Measurements from ENCODE around the gene COL26A1.

Gene COL26A1

DNA sequence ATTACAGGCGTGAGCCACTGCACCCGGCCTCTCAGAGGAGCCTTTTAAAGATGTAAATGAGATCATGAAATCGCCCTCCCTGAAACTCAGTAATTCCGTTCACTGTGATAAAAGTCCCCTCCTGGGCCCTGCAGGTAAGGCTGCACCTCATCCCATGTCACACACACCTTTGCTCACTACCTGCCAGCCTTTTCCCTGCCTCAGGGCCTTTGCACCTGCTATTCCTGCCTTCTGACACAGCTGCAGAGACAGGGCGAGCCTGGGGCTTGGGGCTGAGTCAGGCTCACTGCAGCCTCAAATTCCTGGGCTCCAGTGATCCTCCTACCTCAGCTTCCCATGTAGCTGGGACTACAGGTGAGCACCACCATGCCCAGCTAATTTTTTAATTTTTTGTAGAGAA lies 147.6 kb downstream of the COL26A1 start:
- H4K8ac ChIP-seq (ENCODE audit: low read length): no peak overlapping the region
- no peaks in the 10 kb centered on the region for H3K9me3 ChIP-seq (ENCODE audit: control insufficient read depth, low read length)
- H3K4me2 ChIP-seq (ENCODE audit: low read length, poor library complexity, severe bottlenecking): no peak overlapping the region

DNA sequence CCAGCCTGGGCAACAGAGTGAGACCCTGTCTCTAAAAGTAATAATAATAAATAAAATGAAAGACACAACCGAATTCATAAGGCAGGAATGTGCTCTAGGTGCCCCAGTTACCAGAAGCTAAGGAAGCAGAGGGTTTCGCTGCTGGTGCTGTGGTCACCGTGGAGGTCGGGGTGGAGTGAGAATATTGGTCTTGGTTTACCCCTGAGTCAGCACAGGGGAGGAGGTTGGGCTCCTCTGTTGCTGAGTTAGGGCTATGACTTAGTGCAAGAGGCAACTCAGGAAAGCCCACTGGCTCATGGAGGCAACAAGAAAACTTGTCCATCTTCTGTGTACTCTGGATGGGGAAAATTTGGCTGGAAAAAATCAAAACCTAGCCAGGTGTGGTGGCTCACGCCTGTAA lies 149.3 kb downstream of the COL26A1 start:
- Histone ChIP-seq H3K27me3 (ENCODE audit: control insufficient read depth in 1 of 2, insufficient read depth in 1 of 2, low read length in 2 of 2) (peaks cover 28 to 84% of the 10 kb centered on the region in 2 experiments), H3K79me1 (replicated peaks; ENCODE audit: low read length, poor library complexity, severe bottlenecking) (no peaks in the 10 kb centered on the region), H3K27ac (ENCODE audit: low read length, poor library complexity, severe bottlenecking) (no peak overlapping the region)

More for the DNA sequence above, 147.6 kb downstream of the COL26A1 start:
- no peak overlapping the region for H2AFZ ChIP-seq (ENCODE audit: low read depth, low read length)
- no peak for DNase-seq
- no peak overlapping the region for H3K18ac ChIP-seq (ENCODE audit: low read depth in 1 of 2, low read length in 2 of 2)
- no peaks in the 10 kb centered on the region for H3K36me3 ChIP-seq (ENCODE audit: control insufficient read depth in 1 of 2, insufficient read depth in 2 of 2, low read depth in 1 of 2, low read length in 2 of 2)
- 83% methylated on average over 5 of the region's 5 CpGs for WGBS
- no peak overlapping the region for H3K23ac ChIP-seq (ENCODE audit: low read length in 2 of 2)
- H3K27me3 ChIP-seq (ENCODE audit: control insufficient read depth in 1 of 2, insufficient read depth in 1 of 2, low read length in 2 of 2): peaks cover 39 to 85% of the 10 kb centered on the region in 2 experiments
- no peak overlapping the region for H3K14ac ChIP-seq (ENCODE audit: low read length in 2 of 2)
- no peak overlapping the region for H4K91ac ChIP-seq (ENCODE audit: low read length)
- H2BK12ac ChIP-seq (ENCODE audit: low read length in 2 of 2): no peak overlapping the region
- H2AK5ac ChIP-seq (ENCODE audit: low read length, severe bottlenecking): no peak overlapping the region
- H2BK120ac ChIP-seq (ENCODE audit: low read depth, low read length): no peak overlapping the region
- no peaks in the 10 kb centered on the region for H3K79me1 ChIP-seq (replicated peaks; ENCODE audit: low read length, poor library complexity, severe bottlenecking)
- no peak overlapping the region for H3K27ac ChIP-seq (ENCODE audit: low read length, poor library complexity, severe bottlenecking)
- no peak overlapping the region for H2BK5ac ChIP-seq (ENCODE audit: low read depth, low read length, poor library complexity, severe bottlenecking)
- H3K9ac ChIP-seq (ENCODE audit: low read length): no peak overlapping the region
- H3K4me1 ChIP-seq (ENCODE audit: control insufficient read depth, insufficient read depth, low read depth, low read length): no peaks in the 10 kb centered on the region
- no peak overlapping the region for H3K4me3 ChIP-seq (ENCODE audit: insufficient read depth in 1 of 2, low read depth in 1 of 2, low read length in 2 of 2)
- H2BK15ac ChIP-seq (ENCODE audit: low read depth, poor library complexity, severe bottlenecking): no peak overlapping the region
- H3K4ac ChIP-seq (ENCODE audit: low read depth in 1 of 2, low read length in 2 of 2): no peak overlapping the region

DNA sequence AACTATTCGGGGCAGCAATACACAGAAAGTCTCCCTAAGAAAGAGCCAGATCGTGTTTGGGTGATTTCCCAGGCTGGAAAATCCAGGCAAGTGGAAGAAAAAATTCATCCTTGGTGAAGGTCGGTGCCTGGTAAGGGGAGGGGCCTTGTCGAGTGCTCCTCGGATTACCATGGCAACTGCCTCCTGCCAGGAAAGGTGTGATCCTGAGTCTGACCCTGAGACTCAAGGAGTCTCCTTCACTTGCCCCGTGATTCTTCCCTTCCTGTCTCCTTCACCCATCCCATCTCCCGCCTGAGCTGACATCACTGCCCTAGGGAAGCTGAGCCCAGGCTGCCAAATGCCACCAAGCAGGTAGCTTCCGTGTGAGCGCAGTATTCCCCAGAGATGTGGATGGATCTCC lies 154.2 kb downstream of the COL26A1 start:
- Histone ChIP-seq H3K23ac (ENCODE audit: low read length in 2 of 2) (no peak overlapping the region), H3K27me3 (ENCODE audit: control insufficient read depth in 1 of 2, insufficient read depth in 1 of 2, low read length in 2 of 2) (peaks cover 29 to 74% of the 10 kb centered on the region in 2 experiments), H3K79me1 (replicated peaks; ENCODE audit: low read length, poor library complexity, severe bottlenecking) (no peaks in the 10 kb centered on the region), H3K4me1 (ENCODE audit: control insufficient read depth, insufficient read depth, low read depth, low read length) (no peaks in the 10 kb centered on the region), H4K8ac (ENCODE audit: low read length) (no peak overlapping the region), H3K36me3 (ENCODE audit: control insufficient read depth in 1 of 2, insufficient read depth in 2 of 2, low read depth in 1 of 2, low read length in 2 of 2) (no peaks in the 10 kb centered on the region), H4K91ac (ENCODE audit: low read length) (no peak overlapping the region), H2AFZ (ENCODE audit: low read depth, low read length) (no peak overlapping the region), H3K9me3 (ENCODE audit: control insufficient read depth, low read length) (no peaks in the 10 kb centered on the region), H2BK120ac (ENCODE audit: low read depth, low read length) (no peak overlapping the region), H3K4ac (ENCODE audit: low read depth in 1 of 2, low read length in 2 of 2) (no peak overlapping the region), H3K9ac (ENCODE audit: low read length) (no peak overlapping the region), H3K27ac (ENCODE audit: low read length, poor library complexity, severe bottlenecking) (no peak overlapping the region), H2AK5ac (ENCODE audit: low read length, severe bottlenecking) (no peak overlapping the region), H3K4me2 (ENCODE audit: low read length, poor library complexity, severe bottlenecking) (no peak overlapping the region), H2BK12ac (ENCODE audit: low read length in 2 of 2) (no peak overlapping the region), H2BK5ac (ENCODE audit: low read depth, low read length, poor library complexity, severe bottlenecking) (no peak overlapping the region), H3K4me3 (ENCODE audit: insufficient read depth in 1 of 2, low read depth in 1 of 2, low read length in 2 of 2) (no peak overlapping the region), H3K18ac (ENCODE audit: low read depth in 1 of 2, low read length in 2 of 2) (no peak overlapping the region), H3K14ac (ENCODE audit: low read length in 2 of 2) (no peak overlapping the region), H2BK15ac (ENCODE audit: low read depth, poor library complexity, severe bottlenecking) (no peak overlapping the region)
- no peak for DNase-seq
- WGBS: 88% methylated on average over 9 of the region's 9 CpGs

More for the DNA sequence above, 149.3 kb downstream of the COL26A1 start:
- Histone ChIP-seq H3K4ac (ENCODE audit: low read depth in 1 of 2, low read length in 2 of 2) (no peak overlapping the region), H3K36me3 (ENCODE audit: control insufficient read depth in 1 of 2, insufficient read depth in 2 of 2, low read depth in 1 of 2, low read length in 2 of 2) (no peaks in the 10 kb centered on the region), H2AFZ (ENCODE audit: low read depth, low read length) (no peak overlapping the region), H2BK120ac (ENCODE audit: low read depth, low read length) (no peak overlapping the region), H3K23ac (ENCODE audit: low read length in 2 of 2) (no peak overlapping the region), H3K9me3 (ENCODE audit: control insufficient read depth, low read length) (no peaks in the 10 kb centered on the region), H3K4me3 (ENCODE audit: insufficient read depth in 1 of 2, low read depth in 1 of 2, low read length in 2 of 2) (no peak overlapping the region), H2AK5ac (ENCODE audit: low read length, severe bottlenecking) (no peak overlapping the region), H2BK15ac (ENCODE audit: low read depth, poor library complexity, severe bottlenecking) (no peak overlapping the region), H2BK5ac (ENCODE audit: low read depth, low read length, poor library complexity, severe bottlenecking) (no peak overlapping the region), H3K4me2 (ENCODE audit: low read length, poor library complexity, severe bottlenecking) (no peak overlapping the region), H4K91ac (ENCODE audit: low read length) (no peak overlapping the region), H2BK12ac (ENCODE audit: low read length in 2 of 2) (no peak overlapping the region), H3K14ac (ENCODE audit: low read length in 2 of 2) (no peak overlapping the region), H3K4me1 (ENCODE audit: control insufficient read depth, insufficient read depth, low read depth, low read length) (no peaks in the 10 kb centered on the region), H3K18ac (ENCODE audit: low read depth in 1 of 2, low read length in 2 of 2) (no peak overlapping the region), H4K8ac (ENCODE audit: low read length) (no peak overlapping the region), H3K9ac (ENCODE audit: low read length) (no peak overlapping the region)
- DNase-seq: no peak
- WGBS: 79% methylated on average over 5 of the region's 5 CpGs

DNA sequence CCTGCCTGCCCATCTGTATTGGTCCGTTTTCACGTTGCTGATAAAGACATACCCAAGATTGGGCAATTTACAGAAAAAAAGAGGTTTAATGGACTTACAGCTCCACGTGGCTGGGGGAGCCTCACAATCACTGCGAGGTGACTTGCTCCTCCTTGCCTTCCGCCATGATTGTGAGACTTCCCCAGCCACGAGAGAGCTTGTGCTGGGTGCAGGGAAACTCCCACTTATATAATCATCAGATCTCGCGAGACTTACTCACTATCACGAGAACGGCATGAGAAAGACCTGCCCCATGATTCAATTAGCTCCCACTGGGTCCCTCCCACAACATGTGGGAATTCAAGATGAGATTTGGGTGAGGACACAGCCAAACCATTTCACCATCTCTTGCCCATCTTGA lies 154.6 kb downstream of the COL26A1 start:
- Histone ChIP-seq H3K18ac (ENCODE audit: low read depth in 1 of 2, low read length in 2 of 2) (no peak overlapping the region), H2AFZ (ENCODE audit: low read depth, low read length) (no peak overlapping the region), H3K4me3 (ENCODE audit: insufficient read depth in 1 of 2, low read depth in 1 of 2, low read length in 2 of 2) (no peak overlapping the region), H4K91ac (ENCODE audit: low read length) (no peak overlapping the region), H2BK15ac (ENCODE audit: low read depth, poor library complexity, severe bottlenecking) (no peak overlapping the region), H2BK12ac (ENCODE audit: low read length in 2 of 2) (no peak overlapping the region), H4K8ac (ENCODE audit: low read length) (no peak overlapping the region), H2BK5ac (ENCODE audit: low read depth, low read length, poor library complexity, severe bottlenecking) (no peak overlapping the region), H3K23ac (ENCODE audit: low read length in 2 of 2) (no peak overlapping the region), H2AK5ac (ENCODE audit: low read length, severe bottlenecking) (no peak overlapping the region), H3K4me1 (ENCODE audit: control insufficient read depth, insufficient read depth, low read depth, low read length) (no peaks in the 10 kb centered on the region), H3K9ac (ENCODE audit: low read length) (no peak overlapping the region), H3K36me3 (ENCODE audit: control insufficient read depth in 1 of 2, insufficient read depth in 2 of 2, low read depth in 1 of 2, low read length in 2 of 2) (no peaks in the 10 kb centered on the region), H3K14ac (ENCODE audit: low read length in 2 of 2) (no peak overlapping the region), H3K9me3 (ENCODE audit: control insufficient read depth, low read length) (no peaks in the 10 kb centered on the region), H3K4me2 (ENCODE audit: low read length, poor library complexity, severe bottlenecking) (no peak overlapping the region), H3K79me1 (replicated peaks; ENCODE audit: low read length, poor library complexity, severe bottlenecking) (no peaks in the 10 kb centered on the region), H3K4ac (ENCODE audit: low read depth in 1 of 2, low read length in 2 of 2) (no peak overlapping the region), H3K27me3 (ENCODE audit: control insufficient read depth in 1 of 2, insufficient read depth in 1 of 2, low read length in 2 of 2) (peaks cover 29 to 74% of the 10 kb centered on the region in 2 experiments), H3K27ac (ENCODE audit: low read length, poor library complexity, severe bottlenecking) (no peak overlapping the region), H2BK120ac (ENCODE audit: low read depth, low read length) (no peak overlapping the region)
- 90% methylated on average over 5 of the region's 10 CpGs for WGBS
- DNase-seq: no peak

Data from mesenchymal stem cell (in vitro differentiated cells and primary cell).